H1 (cell line): ENCODE data around the gene ADCY5. TPM values are rescaled to one million over a fixed set of nuclear protein-coding genes. Genes with fewer than 3 reads are reported as not detected.

Experiments used
- ASH2L ChIP-seq: fragments of 200-600, 300-600 bp; sonication (generic); IDR thresholded peaks from one replicate; pipeline ENCODE4 v1.7.1; 2017; ENCODE audit warnings: low read length
- BRCA1 ChIP-seq: IDR thresholded peaks from 2 replicates; pipeline ENCODE4 v1.6.1; 2012; ENCODE audit warnings: low read depth, low read length, improper control_type of control experiment
- CHD7 ChIP-seq: fragments of 300-600 bp; sonication (generic); IDR thresholded peaks from 2 replicates; pipeline ENCODE4 v1.7.1; 2012; ENCODE audit warnings: low read length, moderate library complexity, mild to moderate bottlenecking, inconsistent platforms; ENCODE audit not compliant: insufficient replicate concordance
- EZH2 ChIP-seq: fragments of 200-600 bp; sonication (generic); IDR thresholded peaks from 2 replicates; pipeline ENCODE4 v1.7.1; 2012; ENCODE audit warnings: low read depth, mild to moderate bottlenecking, moderate library complexity, low read length, inconsistent platforms; ENCODE audit not compliant: severe bottlenecking
- KDM1A ChIP-seq: fragments of 200-600, 300-600 bp; sonication (generic); IDR thresholded peaks from 2 replicates; pipeline ENCODE4 v1.7.1; 2016; ENCODE audit warnings: mild to moderate bottlenecking, low read length, borderline replicate concordance
- PHF8 ChIP-seq: fragments of 200-600 bp; sonication (generic); conservative IDR thresholded peaks from 2 replicates; pipeline ENCODE4 v1.7.1; 2012; ENCODE audit warnings: low read depth, mild to moderate bottlenecking, inconsistent platforms, low read length, moderate library complexity
- POU5F1 ChIP-seq: IDR thresholded peaks from 2 replicates; pipeline ENCODE4 v1.6.1; 2011; ENCODE audit warnings: low read depth, mild to moderate bottlenecking, low read length, moderate library complexity
- RFX5 ChIP-seq: IDR thresholded peaks from 2 replicates; pipeline ENCODE4 v1.6.1; 2011; ENCODE audit warnings: low read depth, low read length, improper control_type of control experiment, borderline replicate concordance
- SP1 ChIP-seq: IDR thresholded peaks from 2 replicates; pipeline ENCODE4 v1.6.1; 2011; ENCODE audit warnings: low read depth, low read length
- SUZ12 ChIP-seq: fragments of 200-600 bp; sonication (generic); IDR thresholded peaks from 2 replicates; pipeline ENCODE4 v1.6.1; 2012; ENCODE audit warnings: mild to moderate bottlenecking, inconsistent platforms, low read length, moderate library complexity, mixed read lengths
- USF2 ChIP-seq: IDR thresholded peaks from 2 replicates; pipeline ENCODE4 v1.6.1; 2011; ENCODE audit warnings: low read length, improper control_type of control experiment
- polyA plus RNA-seq, 7 experiments: library from polyadenylated mRNA; depleted of rRNA in 3 of 7; stranded (reverse) in 5 of 7; unstranded in 2 of 7; fragments of >200 nt in 5 of 7; fragments of 200-250 nt in 2 of 7; gene quantifications; 1 replicate in 5 of 7; 2 replicates in 1 of 7; 4 replicates in 1 of 7; pipeline versions ENCODE4 v1.2.1 to v1.2.3, GENCODE V29; 2011 to 2013; ENCODE audit warnings: missing spikeins in 2 of 7, mixed read lengths in 2 of 7
- total RNA-seq: library from RNA; stranded (reverse); fragmentation: NEBNext Ultra II Directional; extraction: Animal tissue kit (Norgen Biotek cat#: 25700); gene quantifications from 2 replicates; pipeline ENCODE4 v1.2.1, GENCODE V29; 2021

Gene ADCY5
- total and polyA plus RNA-seq, 2 of the 8 experiments (the other 6 are each of a cell fraction or from before 2014, with no cell fraction given): 18.9 to 40.8 TPM

GRCh38 chr3:123285479-123285878 lies 163.4 kb downstream of the ADCY5 start (continued):
- TF ChIP-seq CHD7 (no peak), RFX5 (no peak), PHF8 (no peak), POU5F1 (no peak), SP1 (no peak), EZH2 (no peak), KDM1A (no peak), BRCA1 (no peak), ASH2L (no peak), SUZ12 (no peak), USF2 (no peak)
